ENCODE data around the gene KRTAP4-11.

DNA sequence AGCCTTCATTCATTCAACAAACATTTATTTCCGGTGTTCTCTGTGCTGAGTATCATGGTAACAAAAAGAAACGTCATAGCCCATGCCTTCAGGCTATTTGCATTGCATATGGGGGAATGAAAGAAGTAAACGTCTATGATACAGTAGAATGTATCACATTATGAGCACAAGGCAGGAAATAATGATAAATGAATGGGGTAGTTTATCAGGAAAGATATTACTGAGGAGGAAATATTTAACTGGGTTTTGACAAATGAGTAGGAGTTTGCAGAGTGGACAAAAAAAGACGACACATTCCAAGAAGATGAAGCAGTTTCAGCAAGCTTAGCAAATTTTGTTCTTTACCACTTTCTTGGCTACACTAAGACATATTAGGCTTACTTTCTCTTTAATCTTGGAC, 35.5 kb downstream of the KRTAP4-11 start:
- TF ChIP-seq CTCF (conservative IDR thresholded peaks at IDR 0.05; ENCODE audit: low read depth, low read length) (no peak), EZH2 (IDR thresholded peaks at IDR 0.05; ENCODE audit: borderline replicate concordance, low read depth, low read length, poor library complexity, severe bottlenecking) (no peak)
